ENCODE measurements around the gene PPP1R1B.

PPP1R1B gene

DNA sequence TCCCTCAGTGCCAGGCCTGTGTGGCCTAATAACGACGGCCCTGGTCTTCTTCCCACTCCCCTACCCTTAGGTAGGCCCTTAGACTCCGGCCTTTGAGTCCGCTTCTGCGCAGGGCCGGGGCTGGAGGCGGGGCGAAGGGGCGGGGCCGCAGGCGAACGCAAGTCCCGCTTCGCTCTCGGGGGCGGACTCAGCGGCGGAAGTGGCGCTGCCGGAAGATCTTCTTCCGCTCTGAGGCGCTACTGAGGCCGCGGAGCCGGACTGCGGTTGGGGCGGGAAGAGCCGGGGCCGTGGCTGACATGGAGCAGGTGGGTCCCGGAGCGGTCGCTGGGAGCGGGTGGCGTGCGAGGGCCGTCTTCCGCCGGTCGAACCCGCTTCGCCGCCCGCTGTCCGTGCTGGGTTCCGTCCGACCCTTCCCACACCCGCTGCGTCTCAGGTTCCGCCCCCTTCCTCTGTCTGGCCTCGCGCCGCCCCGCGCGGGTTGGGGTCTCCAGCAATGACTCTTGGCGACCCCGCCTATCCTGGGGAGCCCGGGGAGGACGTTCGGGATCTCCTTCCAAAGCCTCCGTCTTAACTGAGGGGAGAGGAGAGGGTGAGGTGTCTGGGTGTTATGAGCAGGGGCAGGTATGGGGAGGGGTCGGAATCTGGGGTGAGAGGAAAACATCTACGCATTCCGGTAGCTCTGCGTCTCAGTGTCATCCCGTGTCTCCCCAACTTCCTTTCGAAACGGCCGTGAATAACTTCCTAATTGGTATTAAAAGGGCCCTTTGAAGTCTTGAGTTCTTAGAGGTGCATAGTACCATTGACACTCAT, 10.4 kb downstream of the PPP1R1B start, which contains the start of gene STARD3:
Gene STARD3 (plus strand): TSS at position 218 of the 810 bp plus-strand sequence. CDS start 16,388 bp downstream, outside the sequence.
- Histone ChIP-seq H3K36me3 (ENCODE audit: insufficient read depth, low read length) (no peaks in the 10 kb centered on the region), H3K4me1 (ENCODE audit: insufficient read depth, low read length) (peaks cover 37% of the 10 kb centered on the region), H2AFZ (ENCODE audit: low read depth, low read length) (peak within 1 kb of the TSS; percentile 79), H3K9me3 (ENCODE audit: low read length) (no peaks in the 10 kb centered on the region), H3K27me3 (ENCODE audit: insufficient read depth, low read length) (peaks cover 3% of the 10 kb centered on the region), H3K4me3 (ENCODE audit: low read length) (peak within 1 kb of the TSS; percentile 91)

DNA sequence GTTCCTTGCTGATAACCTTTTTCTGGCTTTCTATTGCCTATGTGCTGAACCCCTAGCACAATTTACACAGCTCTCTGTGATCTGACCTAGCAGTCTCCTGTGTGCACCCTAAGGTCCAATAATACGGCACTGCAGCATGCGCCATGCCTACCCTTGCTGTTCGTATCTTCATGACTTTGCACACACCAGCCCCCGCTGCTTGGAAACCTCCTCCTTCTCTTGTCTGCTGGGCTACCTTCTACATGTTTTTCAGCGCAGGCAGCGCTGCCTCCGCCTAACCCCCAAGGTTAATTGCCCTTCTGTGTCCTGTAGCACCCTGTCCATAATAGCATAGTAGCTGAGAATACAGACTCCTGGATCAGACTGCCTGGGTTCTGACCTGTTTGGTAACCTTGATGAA, 11.6 kb downstream of the PPP1R1B start:
- Histone ChIP-seq H3K4me1 (ENCODE audit: insufficient read depth, low read length) (peaks cover 37% of the 10 kb centered on the region), H3K4me3 (ENCODE audit: low read length) (peak overlapping the region; percentile 91), H3K9me3 (ENCODE audit: low read length) (no peaks in the 10 kb centered on the region), H2AFZ (ENCODE audit: low read depth, low read length) (no peak overlapping the region), H3K27me3 (ENCODE audit: insufficient read depth, low read length) (no peaks in the 10 kb centered on the region), H3K36me3 (ENCODE audit: insufficient read depth, low read length) (no peaks in the 10 kb centered on the region)

DNA sequence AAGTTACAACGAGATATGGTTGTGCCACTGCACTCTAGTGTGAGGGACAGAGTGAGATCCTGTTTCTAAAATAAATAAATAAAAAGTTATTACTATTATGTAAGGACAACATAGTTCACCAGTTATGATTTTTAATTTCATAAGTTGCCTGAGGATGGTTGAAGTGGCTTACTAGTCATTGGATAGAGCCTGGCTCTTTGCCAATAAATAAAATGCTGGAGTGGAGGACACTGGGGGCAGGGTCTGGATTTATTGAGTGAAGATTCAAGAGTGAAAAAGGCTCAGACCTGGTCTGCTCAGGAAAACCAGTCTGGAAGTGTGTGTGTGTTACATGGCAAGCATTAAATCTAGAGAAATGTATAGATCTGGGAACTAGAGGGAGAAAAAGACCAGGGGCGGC, 12.3 kb downstream of the PPP1R1B start:
- Histone ChIP-seq H3K4me1 (ENCODE audit: insufficient read depth, low read length) (peaks cover 37% of the 10 kb centered on the region), H3K4me3 (ENCODE audit: low read length) (no peak overlapping the region), H2AFZ (ENCODE audit: low read depth, low read length) (no peak overlapping the region), H3K36me3 (ENCODE audit: insufficient read depth, low read length) (no peaks in the 10 kb centered on the region), H3K27me3 (ENCODE audit: insufficient read depth, low read length) (no peaks in the 10 kb centered on the region), H3K9me3 (ENCODE audit: low read length) (no peaks in the 10 kb centered on the region)

DNA sequence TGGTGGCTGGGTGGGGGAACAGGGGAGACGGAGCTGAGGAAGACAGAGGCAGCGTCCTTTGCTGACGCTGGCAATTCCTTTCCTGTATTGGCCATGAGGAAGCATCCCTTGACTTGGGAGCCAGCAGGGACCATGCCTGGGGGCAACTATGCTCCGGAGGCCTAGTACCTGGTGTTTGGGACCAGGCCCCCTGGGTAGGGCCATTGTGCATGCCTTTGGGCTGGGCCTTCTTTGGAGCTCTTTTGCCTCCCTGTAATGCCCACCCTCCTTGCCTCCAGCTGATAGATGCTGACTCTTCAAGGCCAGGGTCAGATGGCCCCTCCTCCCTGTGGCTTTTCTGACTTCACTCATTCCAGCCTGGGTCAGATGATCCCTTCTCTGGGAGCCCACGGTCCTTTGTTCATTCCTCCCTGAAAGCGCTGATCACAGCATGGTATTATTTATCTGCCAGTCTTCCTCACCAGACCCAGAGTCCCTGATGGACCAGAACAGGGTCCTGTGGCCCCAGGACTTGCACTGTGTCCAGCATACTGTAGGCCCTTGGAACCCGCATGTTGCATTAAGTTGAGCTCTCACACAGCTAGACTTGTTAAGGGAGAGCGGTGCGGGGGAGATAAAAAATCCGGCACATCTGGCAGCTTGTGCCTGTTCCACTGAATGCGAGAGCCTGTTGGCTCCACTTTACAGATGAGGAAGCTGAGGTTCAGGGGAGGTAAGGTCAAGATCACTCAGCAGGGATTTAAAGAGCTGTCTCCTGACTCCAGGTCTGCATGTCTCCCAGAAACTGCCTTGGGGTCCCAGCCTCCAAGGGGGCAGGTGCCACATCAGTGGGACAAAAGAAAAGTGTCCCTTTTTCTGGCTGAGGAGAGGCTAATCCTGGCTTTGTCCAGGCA, 13.1 kb downstream of the PPP1R1B start:
- Histone ChIP-seq H3K9me3 (ENCODE audit: low read length) (no peaks in the 10 kb centered on the region), H3K4me1 (ENCODE audit: insufficient read depth, low read length) (peaks cover 37% of the 10 kb centered on the region), H2AFZ (ENCODE audit: low read depth, low read length) (no peak overlapping the region), H3K4me3 (ENCODE audit: low read length) (no peak overlapping the region), H3K36me3 (ENCODE audit: insufficient read depth, low read length) (no peaks in the 10 kb centered on the region), H3K27me3 (ENCODE audit: insufficient read depth, low read length) (no peaks in the 10 kb centered on the region)

DNA sequence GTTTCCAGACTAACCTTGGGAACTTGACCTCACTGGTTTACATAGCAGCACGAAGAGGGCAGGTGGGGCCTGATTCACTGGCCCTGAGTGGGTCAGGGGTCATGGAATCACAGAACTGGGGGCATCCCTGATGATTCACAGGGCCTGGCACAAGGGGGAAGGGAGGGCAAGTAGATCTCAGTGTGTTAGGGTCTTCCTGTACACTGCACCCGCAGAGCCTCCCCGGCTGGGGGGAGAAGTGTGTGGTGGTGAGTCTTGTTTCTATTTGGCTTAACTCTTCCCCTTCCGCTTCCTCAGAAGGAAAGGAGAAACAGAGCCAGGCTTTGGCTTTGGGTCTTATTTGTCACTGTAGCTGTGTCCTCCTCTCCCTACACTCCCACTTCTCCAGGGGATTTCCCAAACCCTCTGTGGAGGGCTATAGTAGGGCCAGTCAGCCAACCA, 13.9 kb downstream of the PPP1R1B start:
- no peak overlapping the region for H3K4me3 ChIP-seq (ENCODE audit: low read length)
- H3K36me3 ChIP-seq (ENCODE audit: insufficient read depth, low read length) = no peaks in the 10 kb centered on the region
- H3K4me1 ChIP-seq (ENCODE audit: insufficient read depth, low read length) = peaks cover 37% of the 10 kb centered on the region
- H3K9me3 ChIP-seq (ENCODE audit: low read length) = no peaks in the 10 kb centered on the region
- no peak overlapping the region for H2AFZ ChIP-seq (ENCODE audit: low read depth, low read length)
- no peaks in the 10 kb centered on the region for H3K27me3 ChIP-seq (ENCODE audit: insufficient read depth, low read length)

DNA sequence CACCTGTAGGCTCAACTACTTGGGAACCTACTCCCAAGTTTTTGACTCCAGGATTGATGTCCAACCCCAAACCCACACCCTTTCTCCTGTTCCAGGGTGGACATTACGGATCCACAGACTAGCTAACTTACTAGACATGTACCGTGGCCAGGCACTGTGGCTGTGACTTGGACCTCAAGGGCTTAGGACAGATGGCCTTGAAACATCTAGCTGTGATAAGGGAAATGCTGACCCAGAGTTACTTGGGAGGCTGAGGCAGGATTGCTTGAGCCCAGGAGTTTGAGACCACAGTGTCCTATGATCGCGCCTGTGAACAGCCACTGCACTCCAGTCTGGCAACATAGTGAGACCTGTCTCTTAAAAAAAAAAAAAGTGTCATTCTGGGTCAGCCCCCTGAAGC, 14.3 kb downstream of the PPP1R1B start:
- no peak overlapping the region for H3K4me3 ChIP-seq (ENCODE audit: low read length)
- no peaks in the 10 kb centered on the region for H3K27me3 ChIP-seq (ENCODE audit: insufficient read depth, low read length)
- no peaks in the 10 kb centered on the region for H3K9me3 ChIP-seq (ENCODE audit: low read length)
- H2AFZ ChIP-seq (ENCODE audit: low read depth, low read length) = no peak overlapping the region
- H3K4me1 ChIP-seq (ENCODE audit: insufficient read depth, low read length) = peaks cover 37% of the 10 kb centered on the region
- no peaks in the 10 kb centered on the region for H3K36me3 ChIP-seq (ENCODE audit: insufficient read depth, low read length)

DNA sequence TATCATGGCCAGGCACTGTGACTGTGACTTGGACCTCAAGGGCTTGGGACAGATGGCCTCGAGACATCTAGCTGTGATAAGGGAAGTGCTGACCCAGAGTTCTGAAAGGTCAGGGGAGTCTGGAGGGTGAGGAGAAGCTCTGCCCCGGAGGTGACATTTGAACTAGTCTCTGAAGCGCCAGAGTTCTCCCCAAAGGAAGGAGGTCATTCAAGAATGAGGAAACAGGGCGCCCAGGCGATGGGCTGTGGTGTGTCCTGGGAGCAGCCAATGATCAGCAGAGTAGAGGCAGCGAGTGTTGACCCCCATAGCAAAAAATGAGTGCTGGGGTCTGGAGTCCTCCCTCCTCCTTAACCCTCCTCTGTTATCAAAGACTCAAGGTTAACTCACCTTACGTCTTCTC, 15.1 kb downstream of the PPP1R1B start:
- H3K27me3 ChIP-seq (ENCODE audit: insufficient read depth, low read length) = no peaks in the 10 kb centered on the region
- no peaks in the 10 kb centered on the region for H3K9me3 ChIP-seq (ENCODE audit: low read length)
- H2AFZ ChIP-seq (ENCODE audit: low read depth, low read length) = no peak overlapping the region
- peaks cover 32% of the 10 kb centered on the region for H3K4me1 ChIP-seq (ENCODE audit: insufficient read depth, low read length)
- H3K4me3 ChIP-seq (ENCODE audit: low read length) = no peak overlapping the region
- H3K36me3 ChIP-seq (ENCODE audit: insufficient read depth, low read length) = no peaks in the 10 kb centered on the region

DNA sequence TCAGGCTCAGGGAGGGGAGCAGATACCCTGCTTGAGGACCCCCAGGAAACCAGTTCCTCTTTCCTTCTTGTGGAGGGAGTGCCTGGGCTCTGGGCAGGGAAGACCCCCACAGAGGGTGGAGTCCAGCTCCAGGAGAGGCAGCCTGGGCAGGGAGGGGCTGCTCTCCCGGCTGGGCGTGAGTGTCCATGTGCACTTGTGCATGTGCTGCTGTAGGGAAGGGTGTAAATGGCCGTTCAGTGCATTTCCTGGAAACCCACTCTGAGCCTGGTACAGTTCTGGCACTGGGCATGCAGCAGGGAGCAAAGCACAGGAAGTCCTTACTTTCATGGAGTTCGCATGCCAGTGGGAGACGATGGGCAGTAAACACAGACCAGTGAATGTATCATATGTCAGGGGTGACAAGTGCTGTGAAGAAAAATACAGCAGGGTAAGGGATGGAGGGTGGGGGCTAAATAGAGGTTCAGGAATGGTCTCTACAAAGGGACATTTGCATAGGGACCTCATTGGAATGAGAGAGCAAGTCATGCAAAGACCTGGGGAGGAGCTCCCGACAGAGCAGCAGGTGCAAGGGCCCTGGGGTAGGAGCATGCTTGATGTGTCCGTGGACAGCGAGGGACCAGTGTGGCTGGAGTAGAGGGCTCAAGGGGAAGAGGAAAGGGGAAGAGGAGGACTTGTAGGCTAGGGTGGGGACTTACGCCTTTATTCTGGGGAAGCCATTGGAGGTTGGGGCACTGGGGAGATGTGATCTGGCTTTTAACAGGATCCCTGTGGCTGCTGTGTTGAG, 15.7 kb downstream of the PPP1R1B start:
- Histone ChIP-seq H3K9me3 (ENCODE audit: low read length) (no peaks in the 10 kb centered on the region), H3K4me3 (ENCODE audit: low read length) (no peak overlapping the region), H3K36me3 (ENCODE audit: insufficient read depth, low read length) (no peaks in the 10 kb centered on the region), H2AFZ (ENCODE audit: low read depth, low read length) (no peak overlapping the region), H3K4me1 (ENCODE audit: insufficient read depth, low read length) (peaks cover 31% of the 10 kb centered on the region), H3K27me3 (ENCODE audit: insufficient read depth, low read length) (no peaks in the 10 kb centered on the region)

DNA sequence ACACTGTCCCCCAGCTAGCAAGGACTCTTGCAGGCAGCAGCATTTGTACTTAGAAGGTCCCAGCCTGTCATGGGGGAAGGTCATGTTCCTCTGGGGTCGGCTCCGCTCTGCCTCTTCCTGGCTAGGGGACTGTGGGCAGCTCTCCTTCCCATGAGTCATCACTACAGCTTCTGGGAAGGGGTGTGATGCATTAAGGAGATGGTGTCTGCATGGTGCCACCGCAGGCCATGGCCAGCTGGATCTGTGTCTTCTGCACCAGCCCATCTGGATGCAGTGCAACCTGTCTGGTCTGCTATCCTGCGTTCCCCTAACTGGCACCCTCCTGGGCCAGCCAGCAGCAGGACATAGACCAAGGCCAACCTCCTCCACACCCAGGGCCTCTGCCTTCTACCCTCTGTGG, 16.5 kb downstream of the PPP1R1B start:
- H3K9me3 ChIP-seq (ENCODE audit: low read length) = no peaks in the 10 kb centered on the region
- H3K36me3 ChIP-seq (ENCODE audit: insufficient read depth, low read length) = no peaks in the 10 kb centered on the region
- H3K27me3 ChIP-seq (ENCODE audit: insufficient read depth, low read length) = no peaks in the 10 kb centered on the region
- H2AFZ ChIP-seq (ENCODE audit: low read depth, low read length) = no peak overlapping the region
- peaks cover 23% of the 10 kb centered on the region for H3K4me1 ChIP-seq (ENCODE audit: insufficient read depth, low read length)
- H3K4me3 ChIP-seq (ENCODE audit: low read length) = no peak overlapping the region

DNA sequence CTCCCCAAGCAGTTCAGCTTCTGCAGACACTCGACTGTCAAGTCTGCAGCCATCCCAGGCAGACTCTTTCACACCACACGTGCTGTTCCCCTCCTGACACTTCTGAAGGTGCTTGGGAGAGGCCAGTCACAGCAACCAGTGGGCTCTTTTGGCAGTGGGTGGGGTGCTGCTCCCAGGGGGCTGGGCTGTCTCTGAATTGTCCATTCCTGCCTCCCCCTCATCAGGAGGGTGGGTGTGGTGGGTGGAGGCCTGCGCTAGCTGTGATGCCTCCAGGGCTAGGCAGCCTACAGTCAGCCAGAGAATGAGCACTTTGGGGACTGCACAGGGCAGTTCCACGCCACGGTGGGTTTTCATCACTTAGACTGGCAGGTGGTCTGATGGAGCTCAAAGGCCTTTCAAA, 20.5 kb downstream of the PPP1R1B start:
- H3K9me3 ChIP-seq (ENCODE audit: low read length) = no peaks in the 10 kb centered on the region
- peaks cover 7% of the 10 kb centered on the region for H3K36me3 ChIP-seq (ENCODE audit: insufficient read depth, low read length)
- peaks cover 7% of the 10 kb centered on the region for H3K4me1 ChIP-seq (ENCODE audit: insufficient read depth, low read length)
- H3K27me3 ChIP-seq (ENCODE audit: insufficient read depth, low read length) = no peaks in the 10 kb centered on the region
- no peak overlapping the region for H3K4me3 ChIP-seq (ENCODE audit: low read length)
- H2AFZ ChIP-seq (ENCODE audit: low read depth, low read length) = no peak overlapping the region

DNA sequence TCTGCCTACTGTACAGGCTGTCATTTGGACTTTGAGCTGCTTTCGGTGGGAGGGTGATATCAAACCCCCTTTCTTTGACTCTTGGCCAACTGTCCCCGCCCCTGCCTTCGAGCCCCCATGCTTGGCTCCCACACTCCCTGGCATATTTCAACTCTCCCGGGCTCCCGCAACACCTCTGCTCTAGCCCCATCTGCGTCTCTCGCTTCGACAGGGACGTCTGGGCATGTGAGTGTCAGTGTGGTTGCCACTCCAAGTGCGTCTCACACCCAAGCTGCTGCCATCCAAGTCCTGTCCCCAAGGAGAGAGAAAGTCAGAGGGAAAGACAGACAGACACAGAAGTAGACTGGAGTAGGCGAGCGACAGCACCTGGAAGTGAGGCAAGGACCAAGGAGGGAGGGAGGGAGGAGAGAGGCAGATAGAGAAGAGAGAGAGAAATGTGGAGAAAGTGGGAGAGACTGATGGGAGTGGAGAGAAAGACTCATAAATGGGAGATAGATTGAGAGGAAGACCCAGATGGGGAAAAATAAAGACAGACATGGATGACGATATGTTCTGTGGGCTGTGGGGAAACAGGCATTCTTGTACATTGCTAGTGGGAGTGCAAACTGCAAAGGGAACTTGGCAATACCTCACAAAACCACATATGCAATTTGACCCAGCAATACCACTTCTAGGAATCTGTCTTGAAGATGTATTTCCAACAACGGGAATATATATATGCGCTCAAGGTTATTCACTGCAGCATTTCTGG, 22.0 kb downstream of the PPP1R1B start:
- H2AFZ ChIP-seq (ENCODE audit: low read depth, low read length) = no peak overlapping the region
- no peaks in the 10 kb centered on the region for H3K27me3 ChIP-seq (ENCODE audit: insufficient read depth, low read length)
- H3K4me3 ChIP-seq (ENCODE audit: low read length) = no peak overlapping the region
- H3K9me3 ChIP-seq (ENCODE audit: low read length) = no peaks in the 10 kb centered on the region
- H3K36me3 ChIP-seq (ENCODE audit: insufficient read depth, low read length) = peaks cover 7% of the 10 kb centered on the region
- peaks cover 20% of the 10 kb centered on the region for H3K4me1 ChIP-seq (ENCODE audit: insufficient read depth, low read length)

DNA sequence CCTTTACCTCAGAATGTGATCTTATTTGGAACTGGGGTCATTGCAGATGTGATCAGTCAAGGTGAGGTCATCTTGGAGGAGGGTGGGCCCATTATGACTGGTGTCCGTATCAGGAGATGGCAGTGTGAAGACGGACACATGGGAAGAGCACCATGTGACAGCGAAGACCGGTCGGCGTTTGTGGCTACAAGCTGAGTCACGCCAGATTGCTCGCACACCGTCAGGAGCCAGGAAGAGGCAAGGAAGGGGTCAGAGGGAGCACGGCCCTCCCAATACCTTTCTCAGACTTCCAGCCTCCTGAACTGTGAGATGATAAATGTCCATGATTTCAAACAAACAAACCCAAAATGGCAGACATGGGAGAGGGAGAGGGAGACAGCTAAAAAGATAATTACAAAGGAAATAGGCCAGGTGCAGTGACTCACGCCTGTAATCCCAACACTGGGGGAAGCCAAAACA, 23.4 kb downstream of the PPP1R1B start:
- Histone ChIP-seq H3K27me3 (ENCODE audit: insufficient read depth, low read length) (no peaks in the 10 kb centered on the region), H3K9me3 (ENCODE audit: low read length) (no peaks in the 10 kb centered on the region), H3K4me1 (ENCODE audit: insufficient read depth, low read length) (peaks cover 20% of the 10 kb centered on the region)

More for the DNA sequence above, 23.4 kb downstream of the PPP1R1B start:
- Histone ChIP-seq H2AFZ (ENCODE audit: low read depth, low read length) (no peak overlapping the region), H3K36me3 (ENCODE audit: insufficient read depth, low read length) (peaks cover 7% of the 10 kb centered on the region), H3K4me3 (ENCODE audit: low read length) (no peak overlapping the region)

Measured in neuron (in vitro differentiated cells).